GM21619 (cell line): ENCODE data around the gene HBG1.
"Not testable (repeated sequence)": the region's sequence is repeated elsewhere in the genome, so short reads cannot be mapped to it uniquely, and the experiment has no call there.

Experiments used
- ATAC-seq: cut with Tn5 transposase; IDR thresholded peaks from one replicate; pipeline ENCODE4 v1.9.1; 2021; ENCODE audit not compliant: unreplicated experiment

The HBG1 gene

DNA sequence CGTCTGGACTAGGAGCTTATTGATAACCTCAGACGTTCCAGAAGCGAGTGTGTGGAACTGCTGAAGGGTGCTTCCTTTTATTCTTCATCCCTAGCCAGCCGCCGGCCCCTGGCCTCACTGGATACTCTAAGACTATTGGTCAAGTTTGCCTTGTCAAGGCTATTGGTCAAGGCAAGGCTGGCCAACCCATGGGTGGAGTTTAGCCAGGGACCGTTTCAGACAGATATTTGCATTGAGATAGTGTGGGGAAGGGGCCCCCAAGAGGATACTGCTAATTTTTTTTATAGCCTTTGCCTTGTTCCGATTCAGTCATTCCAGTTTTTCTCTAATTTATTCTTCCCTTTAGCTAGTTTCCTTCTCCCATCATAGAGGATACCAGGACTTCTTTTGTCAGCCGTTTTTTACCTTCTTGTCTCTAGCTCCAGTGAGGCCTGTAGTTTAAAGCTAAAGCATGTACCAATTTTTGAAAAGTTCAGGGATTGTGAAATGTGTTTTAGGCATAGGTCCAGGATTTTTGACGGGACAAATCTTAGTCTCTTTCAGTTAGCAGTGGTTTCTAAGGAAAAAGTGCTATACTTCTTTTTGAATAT is at the start of gene HBG1:
Gene HBG1 (minus strand): TSS at position 51 of the 590 bp plus-strand sequence. CDS start 53 bp downstream, outside the sequence.
- ATAC-seq, result not testable (repeated sequence)

DNA sequence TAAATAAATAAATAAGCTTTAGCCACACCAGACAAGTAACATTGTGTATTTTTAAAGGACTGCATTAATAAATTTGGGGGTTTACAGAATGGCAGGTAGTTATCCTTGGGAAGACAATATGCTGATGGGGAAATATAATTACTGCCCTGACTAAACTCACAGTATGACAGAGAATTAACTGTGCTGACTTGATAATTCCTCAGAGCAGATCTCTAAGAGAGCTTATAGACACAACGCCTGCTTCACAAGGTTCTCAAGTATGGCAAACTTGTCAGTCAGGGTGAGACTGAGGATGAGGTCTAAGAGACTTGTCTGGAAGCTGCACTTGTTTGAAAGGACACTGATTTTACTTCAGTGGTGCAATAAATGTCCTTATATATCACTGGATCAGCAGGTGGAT is 48.8 kb upstream of the HBG1 start:
- no peak for ATAC-seq

DNA sequence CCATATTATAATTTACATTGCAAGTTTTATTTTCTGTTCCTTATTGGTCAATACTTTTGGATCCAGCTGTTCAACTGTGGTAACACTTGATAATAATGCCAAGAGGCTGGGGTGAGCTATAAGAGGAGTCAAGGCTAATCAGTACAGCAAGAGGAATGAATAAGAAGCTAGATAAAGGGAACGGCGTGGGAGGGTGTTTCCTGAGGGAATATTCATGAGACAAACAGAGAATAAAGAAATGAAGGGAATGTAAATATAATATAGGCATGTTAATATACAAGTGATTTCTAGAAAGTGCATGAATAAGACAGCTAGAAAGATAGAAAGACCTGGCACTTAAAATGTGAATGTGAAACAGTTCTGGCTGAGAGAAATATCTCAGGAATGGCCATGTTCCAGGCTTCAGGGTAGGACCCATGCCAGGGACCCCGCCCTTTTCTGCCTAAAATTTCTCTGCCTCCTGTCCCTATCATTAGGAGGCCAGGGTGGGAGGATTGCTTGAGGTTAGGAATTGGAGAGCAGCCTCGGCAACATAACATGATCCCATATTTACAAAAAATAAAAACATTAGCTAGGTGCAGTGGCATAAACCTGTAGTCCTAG is 48.2 kb upstream of the HBG1 start:
- no peak for ATAC-seq

DNA sequence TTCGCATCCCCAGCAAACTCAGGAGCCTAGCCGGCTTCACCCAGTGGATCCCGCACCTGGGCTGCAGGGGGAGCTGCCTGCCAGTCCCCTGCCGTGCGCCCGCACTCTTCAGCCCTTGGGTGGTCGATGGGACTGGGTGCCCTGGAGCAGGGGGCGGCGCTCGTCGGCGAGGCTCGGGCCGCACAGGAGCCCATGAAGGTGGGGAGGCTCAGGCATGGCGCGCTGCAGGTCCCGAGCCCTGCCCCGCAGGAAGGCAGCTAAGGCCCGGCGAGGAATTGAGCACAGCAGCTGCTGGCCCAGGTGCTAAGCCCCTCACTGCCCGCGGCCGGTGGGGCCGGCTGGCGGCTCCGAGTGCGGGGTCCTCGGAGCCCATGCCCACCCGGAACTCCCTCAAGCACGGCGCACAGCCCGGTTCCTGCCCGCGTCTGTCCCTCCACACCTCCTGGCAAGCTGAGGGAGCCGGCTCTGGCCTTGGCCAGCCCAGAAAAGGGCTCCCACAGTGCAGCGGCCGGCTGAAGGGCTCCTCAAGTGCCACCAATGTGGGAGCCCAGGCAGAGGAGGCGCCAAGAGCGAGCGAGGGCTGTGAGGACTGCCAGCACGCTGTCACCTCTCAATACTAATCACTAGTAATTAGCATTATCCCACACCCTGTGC is 44.8 kb upstream of the HBG1 start:
- not testable (repeated sequence) for ATAC-seq

DNA sequence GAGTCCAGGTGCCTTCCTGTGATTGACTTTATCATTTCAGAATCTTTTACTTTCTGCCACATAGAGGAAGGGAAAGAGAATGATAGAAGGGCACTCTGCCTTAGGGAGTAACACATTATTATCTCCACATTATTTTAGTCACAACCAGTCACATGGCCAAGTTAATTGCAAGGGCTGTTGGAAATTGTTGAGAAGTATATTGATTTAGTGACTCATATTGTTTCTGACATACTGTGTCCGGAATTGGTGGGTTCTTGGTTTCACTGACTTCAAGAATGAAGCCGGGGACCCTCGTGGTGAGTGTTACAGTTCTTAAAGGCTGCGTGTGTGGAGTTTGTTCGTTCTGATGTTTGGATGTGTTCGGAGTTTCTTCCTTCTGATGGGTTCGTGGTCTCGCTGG is 43.4 kb upstream of the HBG1 start:
- no peak for ATAC-seq

DNA sequence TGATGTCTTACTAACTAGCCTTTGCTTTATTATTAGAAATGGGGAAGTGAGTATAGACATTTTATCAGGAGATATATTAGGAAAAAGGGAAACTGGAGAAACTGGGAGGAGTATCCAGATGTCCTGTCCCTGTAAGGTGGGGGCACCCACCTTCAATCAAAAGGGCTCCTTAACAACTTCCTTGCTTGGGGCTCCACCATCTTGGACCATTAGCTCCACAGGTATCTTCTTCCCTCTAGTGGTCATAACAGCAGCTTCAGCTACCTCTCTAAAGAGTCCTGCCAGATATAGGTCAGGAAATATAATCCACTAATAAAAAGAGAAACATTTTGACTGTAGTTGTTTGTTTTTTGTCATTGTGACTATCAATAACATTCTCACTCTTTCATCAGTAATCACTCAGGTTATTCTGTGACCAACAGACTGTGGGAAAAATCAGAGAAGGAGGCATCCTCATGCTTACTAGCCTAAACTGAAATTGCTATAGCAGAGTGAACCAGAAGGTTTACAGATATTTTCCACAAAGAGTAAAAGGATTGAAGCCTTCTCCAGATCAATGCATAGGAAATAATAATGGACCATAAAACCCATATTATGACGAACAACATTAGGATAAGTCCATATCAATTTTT is 41.7 kb upstream of the HBG1 start:
- ATAC-seq, result peak; percentile 97

DNA sequence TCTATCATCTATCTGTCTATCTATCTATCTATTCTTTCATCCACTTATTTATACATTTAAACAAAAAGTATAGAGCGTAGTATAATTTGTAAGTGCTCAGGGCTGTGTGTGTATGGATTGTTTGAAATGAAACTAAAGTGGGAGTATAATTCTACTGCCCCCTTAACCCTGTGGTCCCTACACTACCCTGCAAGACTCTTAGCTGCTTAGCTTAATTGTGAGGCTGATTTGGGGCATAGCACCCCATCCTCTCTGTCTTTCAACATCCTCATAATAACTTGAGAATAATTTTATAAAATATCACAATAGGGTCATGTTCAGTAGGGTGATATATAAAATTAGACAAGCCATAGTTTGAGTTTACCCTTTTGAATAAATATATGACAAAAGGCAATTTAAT is 40.4 kb upstream of the HBG1 start:
- ATAC-seq, result no peak

DNA sequence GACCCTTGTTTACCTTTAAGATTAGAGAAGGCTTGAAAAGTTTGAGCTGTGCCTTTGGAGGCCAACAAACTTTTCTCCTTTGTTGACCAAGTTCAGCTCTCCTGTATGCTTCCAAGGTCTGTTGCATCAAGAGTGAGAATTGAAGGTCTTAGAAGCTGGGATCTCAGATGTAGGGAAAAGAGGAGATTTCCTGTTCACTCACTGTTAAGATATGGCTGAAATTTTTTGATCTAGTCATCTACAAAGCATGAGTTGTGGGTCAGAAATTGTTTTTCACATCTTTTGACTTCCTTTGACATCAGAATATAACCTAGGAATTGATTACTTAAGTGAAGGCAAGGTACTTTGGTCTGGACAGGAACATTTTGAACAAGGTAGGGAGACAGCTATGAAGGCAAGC is 40.0 kb upstream of the HBG1 start:
- ATAC-seq, result no peak

DNA sequence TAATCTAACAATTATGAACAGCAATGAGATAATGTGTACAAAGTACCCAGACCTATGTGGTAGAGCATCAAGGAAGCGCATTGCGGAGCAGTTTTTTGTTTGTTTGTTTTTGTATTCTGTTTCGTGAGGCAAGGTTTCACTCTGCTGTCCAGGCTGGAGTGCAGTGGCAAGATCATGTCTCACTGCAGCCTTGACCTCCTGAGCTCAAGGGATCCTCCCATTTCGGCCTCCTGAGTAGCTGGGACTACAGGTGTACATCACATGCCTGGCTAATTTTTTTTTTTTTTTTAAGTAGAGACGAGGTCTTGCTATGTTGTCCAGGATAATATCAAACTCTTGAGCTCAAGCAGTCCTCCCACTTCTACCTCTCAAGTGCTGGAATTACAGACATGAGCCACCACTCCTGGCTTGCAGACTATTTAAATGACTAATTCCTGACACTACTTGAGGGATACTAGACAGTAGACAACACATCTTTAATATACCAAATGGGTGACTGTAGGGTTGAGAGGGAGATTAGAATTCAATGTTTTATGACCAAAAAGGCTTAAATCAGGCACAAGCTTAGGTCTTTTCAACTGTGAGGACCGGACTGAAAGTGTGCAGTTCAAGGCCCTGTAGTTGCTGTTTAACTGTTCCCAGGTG is 39.4 kb upstream of the HBG1 start:
- no peak for ATAC-seq

DNA sequence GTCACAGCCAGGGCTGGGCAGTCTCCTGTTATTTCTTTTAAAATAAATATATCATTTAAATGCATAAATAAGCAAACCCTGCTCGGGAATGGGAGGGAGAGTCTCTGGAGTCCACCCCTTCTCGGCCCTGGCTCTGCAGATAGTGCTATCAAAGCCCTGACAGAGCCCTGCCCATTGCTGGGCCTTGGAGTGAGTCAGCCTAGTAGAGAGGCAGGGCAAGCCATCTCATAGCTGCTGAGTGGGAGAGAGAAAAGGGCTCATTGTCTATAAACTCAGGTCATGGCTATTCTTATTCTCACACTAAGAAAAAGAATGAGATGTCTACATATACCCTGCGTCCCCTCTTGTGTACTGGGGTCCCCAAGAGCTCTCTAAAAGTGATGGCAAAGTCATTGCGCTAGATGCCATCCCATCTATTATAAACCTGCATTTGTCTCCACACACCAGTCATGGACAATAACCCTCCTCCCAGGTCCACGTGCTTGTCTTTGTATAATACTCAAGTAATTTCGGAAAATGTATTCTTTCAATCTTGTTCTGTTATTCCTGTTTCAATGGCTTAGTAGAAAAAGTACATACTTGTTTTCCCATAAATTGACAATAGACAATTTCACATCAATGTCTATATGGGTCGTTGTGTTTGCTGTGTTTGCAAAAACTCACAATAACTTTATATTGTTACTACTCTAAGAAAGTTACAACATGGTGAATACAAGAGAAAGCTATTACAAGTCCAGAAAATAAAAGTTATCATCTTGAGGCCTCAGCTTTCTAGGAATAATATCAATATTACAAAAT is 38.6 kb upstream of the HBG1 start:
- ATAC-seq, result no peak

DNA sequence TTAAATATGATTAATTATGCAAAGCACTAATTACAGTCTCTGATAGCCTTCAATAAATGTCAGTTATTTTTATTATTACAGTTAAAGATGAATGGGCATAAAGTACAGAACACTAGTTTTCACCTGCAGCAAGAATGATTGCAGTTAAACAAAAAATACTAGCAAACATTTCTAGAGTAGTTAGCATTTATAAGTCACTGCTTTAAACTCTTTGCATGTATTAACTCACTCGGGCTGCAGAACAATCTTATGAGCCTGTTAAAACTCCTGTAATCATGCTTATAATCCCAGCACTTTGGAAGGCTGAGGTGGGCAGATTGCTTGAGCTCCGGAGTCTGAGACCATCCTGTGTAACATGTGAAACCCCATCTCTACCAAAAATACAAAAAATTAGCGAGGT is 37.2 kb upstream of the HBG1 start:
- ATAC-seq, result no peak

DNA sequence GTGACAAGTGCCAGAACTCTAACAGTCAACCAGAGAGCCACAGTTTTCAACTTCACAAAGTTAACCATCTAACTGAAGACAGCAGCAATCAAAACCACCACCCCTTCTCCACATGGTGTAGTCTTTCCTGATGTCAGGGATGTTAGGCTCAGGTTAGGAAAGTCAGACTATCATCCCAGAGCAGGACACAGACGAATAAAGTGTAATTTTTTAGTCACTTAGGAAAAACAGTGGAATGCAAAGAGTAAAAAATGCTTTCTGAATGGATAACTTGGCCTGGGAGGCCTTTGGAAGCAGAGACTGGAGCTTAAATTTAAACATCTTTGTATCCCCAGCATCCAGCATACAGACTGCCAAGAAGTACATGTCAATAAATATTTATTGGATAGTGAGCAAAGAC is 36.7 kb upstream of the HBG1 start:
- no peak for ATAC-seq

DNA sequence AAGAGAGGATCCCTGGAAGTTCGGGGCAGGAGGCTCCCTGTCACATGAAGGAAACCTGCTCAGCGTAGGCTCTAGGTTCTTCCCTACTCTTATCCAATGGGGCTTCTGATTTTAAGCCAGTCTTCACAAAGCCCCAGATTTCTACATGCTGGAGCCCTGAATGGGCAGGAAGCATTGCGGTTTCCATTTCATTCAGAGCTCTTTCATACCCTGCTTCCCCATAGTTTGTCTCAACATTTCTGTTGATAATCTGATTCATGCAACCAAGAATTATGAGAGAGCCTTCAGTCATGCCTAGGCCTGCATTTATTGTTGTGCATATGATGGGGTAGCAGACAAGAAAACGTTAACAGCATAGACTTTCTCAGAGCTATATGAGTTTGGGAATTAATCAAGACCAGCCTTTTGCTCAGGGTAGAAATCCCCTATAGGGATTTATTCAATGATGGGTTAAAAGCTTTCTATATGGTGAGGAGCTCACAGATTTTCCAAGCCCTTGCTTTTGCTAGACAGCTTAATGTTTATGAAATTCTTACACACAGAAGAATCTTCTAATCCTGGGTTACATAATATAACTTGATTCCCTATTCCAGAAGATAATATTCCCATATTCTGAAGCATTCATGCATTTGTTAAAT is 36.2 kb upstream of the HBG1 start:
- no peak for ATAC-seq

DNA sequence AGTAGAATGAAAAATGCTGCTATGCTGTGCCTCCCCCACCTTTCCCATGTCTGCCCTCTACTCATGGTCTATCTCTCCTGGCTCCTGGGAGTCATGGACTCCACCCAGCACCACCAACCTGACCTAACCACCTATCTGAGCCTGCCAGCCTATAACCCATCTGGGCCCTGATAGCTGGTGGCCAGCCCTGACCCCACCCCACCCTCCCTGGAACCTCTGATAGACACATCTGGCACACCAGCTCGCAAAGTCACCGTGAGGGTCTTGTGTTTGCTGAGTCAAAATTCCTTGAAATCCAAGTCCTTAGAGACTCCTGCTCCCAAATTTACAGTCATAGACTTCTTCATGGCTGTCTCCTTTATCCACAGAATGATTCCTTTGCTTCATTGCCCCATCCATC is 35.0 kb upstream of the HBG1 start:
- ATAC-seq, result no peak

DNA sequence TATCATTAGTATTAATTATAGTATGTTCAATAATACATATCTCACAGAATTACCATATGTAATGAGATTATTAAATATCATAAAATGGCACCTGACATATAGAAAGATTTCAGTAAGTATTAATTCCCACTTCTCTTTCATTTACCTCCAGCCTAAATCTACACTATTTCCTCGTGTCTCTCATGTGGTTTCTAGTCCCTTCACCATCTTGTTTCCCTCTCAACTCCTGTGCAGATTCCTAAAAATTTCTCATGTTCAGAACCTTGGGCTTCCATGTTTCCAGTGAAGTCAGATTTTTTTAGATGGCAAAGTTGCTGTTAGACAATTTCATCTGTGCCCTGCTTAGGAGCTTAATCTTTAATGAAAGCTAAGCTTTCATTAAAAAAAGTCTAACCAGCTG is 34.2 kb upstream of the HBG1 start:
- no peak for ATAC-seq

DNA sequence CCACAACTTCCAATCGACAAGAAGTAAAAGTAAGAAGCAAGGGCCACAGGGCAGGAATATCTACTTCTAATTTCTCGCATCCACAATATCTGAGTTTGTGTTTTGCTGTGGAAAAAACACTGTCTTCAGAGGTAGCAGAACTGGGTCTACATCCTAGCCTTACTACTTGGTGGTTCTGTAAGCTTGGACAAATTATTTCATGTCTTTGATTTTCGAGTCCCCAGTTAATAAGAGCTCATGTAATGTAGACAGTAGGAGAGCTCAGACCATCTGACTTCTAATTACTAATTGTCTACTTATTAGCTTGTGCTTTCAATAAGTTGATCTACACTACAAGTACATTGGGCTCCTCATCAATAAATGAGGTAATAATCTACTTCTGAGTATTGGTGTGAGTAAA is 33.4 kb upstream of the HBG1 start:
- ATAC-seq, result no peak

DNA sequence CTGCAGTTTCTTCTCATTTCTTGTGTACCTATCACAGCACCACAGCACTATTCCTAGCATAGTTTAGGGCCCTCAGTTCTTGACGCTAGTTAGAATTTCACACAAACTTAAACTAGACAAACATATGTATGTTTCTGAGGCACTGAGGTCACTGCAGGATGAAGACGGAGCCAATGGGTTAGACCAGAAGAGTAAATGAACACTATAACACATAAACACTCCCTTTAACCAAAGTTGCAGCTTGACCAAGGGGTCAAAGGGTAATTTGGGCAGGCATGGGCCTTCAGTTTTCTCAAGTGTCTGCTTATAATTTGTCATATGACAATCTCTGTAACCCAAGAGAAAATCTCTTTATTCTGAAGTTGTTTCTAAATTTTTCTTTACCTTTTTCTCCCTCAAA is 33.0 kb upstream of the HBG1 start:
- no peak for ATAC-seq

DNA sequence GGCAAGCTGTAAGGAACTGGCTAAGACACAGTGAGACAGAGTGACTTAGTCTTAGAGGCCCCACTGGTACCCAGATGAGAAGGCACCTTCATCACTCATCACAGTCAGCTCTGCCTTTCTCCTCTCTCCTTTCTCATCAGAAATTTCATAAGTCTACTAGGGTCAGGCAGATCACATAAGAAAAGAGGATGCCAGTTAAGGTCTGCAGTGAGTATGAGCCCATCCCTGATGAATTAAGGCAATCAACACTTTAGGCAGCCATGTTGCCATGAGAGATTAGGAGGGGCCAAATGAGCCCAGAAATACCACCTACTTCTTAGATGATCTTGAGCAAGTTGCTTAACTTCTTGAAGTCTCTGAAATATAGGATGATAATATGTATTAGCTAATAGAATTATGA is 31.9 kb upstream of the HBG1 start:
- no peak for ATAC-seq

DNA sequence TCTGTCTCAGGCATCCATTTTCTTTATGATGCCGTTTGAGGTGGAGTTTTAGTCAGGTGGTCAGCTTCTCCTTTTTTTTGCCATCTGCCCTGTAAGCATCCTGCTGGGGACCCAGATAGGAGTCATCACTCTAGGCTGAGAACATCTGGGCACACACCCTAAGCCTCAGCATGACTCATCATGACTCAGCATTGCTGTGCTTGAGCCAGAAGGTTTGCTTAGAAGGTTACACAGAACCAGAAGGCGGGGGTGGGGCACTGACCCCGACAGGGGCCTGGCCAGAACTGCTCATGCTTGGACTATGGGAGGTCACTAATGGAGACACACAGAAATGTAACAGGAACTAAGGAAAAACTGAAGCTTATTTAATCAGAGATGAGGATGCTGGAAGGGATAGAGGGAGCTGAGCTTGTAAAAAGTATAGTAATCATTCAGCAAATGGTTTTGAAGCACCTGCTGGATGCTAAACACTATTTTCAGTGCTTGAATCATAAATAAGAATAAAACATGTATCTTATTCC is 31.0 kb upstream of the HBG1 start:
- ATAC-seq, result peak; percentile 96

DNA sequence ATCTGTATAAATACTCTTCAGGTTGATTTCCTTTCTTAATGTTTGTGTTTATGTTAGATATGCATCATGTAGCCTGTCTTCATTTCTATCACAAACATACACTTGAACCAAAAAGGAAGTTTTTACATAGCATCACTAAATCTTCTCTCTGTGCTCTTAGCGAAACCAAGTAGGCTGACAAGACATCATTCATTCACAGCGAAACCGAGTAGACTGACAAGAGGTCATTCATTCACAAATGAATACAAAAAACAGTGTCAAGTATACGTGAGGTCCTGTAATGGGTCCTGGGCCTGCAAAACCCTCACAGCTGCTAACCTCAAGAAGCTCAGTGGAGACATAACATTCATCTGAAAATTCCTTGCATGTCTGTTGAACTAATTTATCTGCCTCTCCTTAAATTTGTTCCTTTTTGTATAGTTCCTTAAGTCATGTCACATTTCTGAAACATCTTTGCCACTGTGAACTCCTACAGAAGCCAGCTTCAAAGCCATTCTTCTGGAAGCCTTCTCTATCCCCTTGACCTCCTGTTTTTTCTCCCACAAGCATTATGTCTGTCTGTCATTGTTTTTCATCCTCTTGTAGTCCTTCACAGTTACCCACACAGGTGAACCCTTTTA is 29.9 kb upstream of the HBG1 start:
- no peak for ATAC-seq
